Right atrium auricular region (tissue), 2 donors: ENCODE results near the gene CDCP2. TPM values are rescaled to one million over a fixed set of nuclear protein-coding genes. Genes with fewer than 3 reads are reported as not detected.
"Not testable (repeated sequence)": the region's sequence is repeated elsewhere in the genome, so short reads cannot be mapped to it uniquely, and the experiment has no call there.

ENCODE experiments used
- DNase-seq: peaks from one replicate; pipeline ENCODE4 v3.0.0-alpha.2; 2019; ENCODE audit warnings: low spot score
- H3K27ac ChIP-seq, 2 donors: fragments of 200-600 bp; sonication (generic); 1 replicate in 1 of 2; 2 replicates in 1 of 2; pipeline ENCODE4 v1.5.1; 2016 to 2019
- H3K27me3 ChIP-seq, 2 donors: fragments of 200-600 bp; sonication (generic); one replicate each; pipeline versions ENCODE4 v1.5.1 to v1.6.0; 2017 to 2019
- H3K36me3 ChIP-seq: fragments of 200-600 bp; sonication (generic); one replicate; pipeline ENCODE4 v1.5.1; 2016
- H3K4me1 ChIP-seq, 2 donors: fragments of 200-600 bp; sonication (generic); one replicate each; pipeline versions ENCODE4 v1.5.1 to v1.6.0; 2017 to 2019
- H3K4me3 ChIP-seq, 2 donors: fragments of 200-600 bp; sonication (generic); 1 replicate in 1 of 2; 2 replicates in 1 of 2; pipeline ENCODE4 v1.5.1; 2017 to 2019; ENCODE audit warnings: mild to moderate bottlenecking in 1 of 2, moderate library complexity in 1 of 2
- H3K9me3 ChIP-seq, 2 donors: fragments of 200-600 bp; sonication (generic); one replicate each; pipeline ENCODE4 v1.5.1; 2019
- CTCF ChIP-seq, 2 donors: fragments of 200-600 bp; sonication (generic); IDR thresholded peaks; one replicate each; pipeline ENCODE4 v1.5.1; 2019; ENCODE audit warnings: antibody characterized with exemption in 2 of 2
- total RNA-seq, 2 donors: library from RNA; depleted of rRNA; stranded (reverse); fragments of >200 nt; gene quantifications; one replicate each; pipeline ENCODE4 v1.1.0, GENCODE V29; 2016

The CDCP2 gene
- total RNA-seq, 2 donors from 2014 or later: not detected

- Histone ChIP-seq H3K9me3 (no peaks in the 10 kb centered on the region), H3K27ac (no peak overlapping the region), H3K4me1 (no peaks in the 10 kb centered on the region), H3K27me3 (no peaks in the 10 kb centered on the region), H3K36me3 (no peaks in the 10 kb centered on the region), H3K4me3 (no peak overlapping the region)
- no peak for TF ChIP-seq CTCF (IDR thresholded peaks at IDR 0.05)
- DNase-seq: no peak
Measured at GRCh38 chr1:54167422-54168139, 14.8 kb upstream of the CDCP2 start.

GRCh38 chr1:54166357-54166756, 13.6 kb upstream of the CDCP2 start:
- H3K27ac ChIP-seq, H3K4me3 ChIP-seq, DNase-seq, H3K4me1 ChIP-seq, H3K9me3 ChIP-seq, H3K36me3 ChIP-seq, H3K27me3 ChIP-seq: not testable (repeated sequence)

GRCh38 chr1:54165146-54165545, 12.3 kb upstream of the CDCP2 start:
- Histone ChIP-seq H3K4me3 (no peak overlapping the region), H3K27me3 (no peaks in the 10 kb centered on the region), H3K36me3 (no peaks in the 10 kb centered on the region), H3K4me1 (peaks cover 0 to 4% of the 10 kb centered on the region in 2 donors), H3K9me3 (no peaks in the 10 kb centered on the region), H3K27ac (no peak overlapping the region)
- no peak for TF ChIP-seq CTCF (IDR thresholded peaks at IDR 0.05)
- DNase-seq: no peak

- H3K9me3 ChIP-seq: no peaks in the 10 kb centered on the region
- no peak overlapping the region for H3K27ac ChIP-seq
- no peak for TF ChIP-seq CTCF (IDR thresholded peaks at IDR 0.05)
- no peaks in the 10 kb centered on the region for H3K36me3 ChIP-seq
- no peak overlapping the region for H3K4me3 ChIP-seq
- DNase-seq: no peak
- H3K27me3 ChIP-seq: no peaks in the 10 kb centered on the region
- peaks cover 0 to 4% of the 10 kb centered on the region in 2 donors for H3K4me1 ChIP-seq
Measured at GRCh38 chr1:54163573-54163972, 10.8 kb upstream of the CDCP2 start.

GRCh38 chr1:54163051-54163450, 10.3 kb upstream of the CDCP2 start:
- Histone ChIP-seq H3K36me3 (no peaks in the 10 kb centered on the region), H3K4me3 (no peak overlapping the region), H3K9me3 (no peaks in the 10 kb centered on the region), H3K4me1 (peaks cover 0 to 4% of the 10 kb centered on the region in 2 donors), H3K27me3 (no peaks in the 10 kb centered on the region), H3K27ac (no peak overlapping the region)
- no peak for DNase-seq
- TF ChIP-seq CTCF (IDR thresholded peaks at IDR 0.05): no peak

- DNase-seq: no peak
Measured at GRCh38 chr1:54161495-54162168, 8.8 kb upstream of the CDCP2 start.

More at GRCh38 chr1:54161495-54162168, 8.8 kb upstream of the CDCP2 start:
- Histone ChIP-seq H3K9me3 (no peaks in the 10 kb centered on the region), H3K27me3 (no peaks in the 10 kb centered on the region), H3K4me3 (no peak overlapping the region), H3K27ac (no peak overlapping the region), H3K4me1 (peaks cover 0 to 4% of the 10 kb centered on the region in 2 donors), H3K36me3 (no peaks in the 10 kb centered on the region)
- no peak for TF ChIP-seq CTCF (IDR thresholded peaks at IDR 0.05)
